Activated CD8-positive, alpha-beta T cell treated with anti-CD3 and anti-CD28 coated beads for 36 hours (primary cell): ENCODE data around the gene MKI67. TPM values are rescaled to one million over a fixed set of nuclear protein-coding genes. Genes with fewer than 3 reads are reported as not detected.

Experiments
- ATAC-seq: fragments of 200-7000 bp; cut with Tn5 transposase; one replicate; pipeline ENCODE4 v1.10.0; 2021; ENCODE audit warnings: mild to moderate bottlenecking, moderate library complexity
- CTCF ChIA-PET: fragments of 350-600 bp; sonication (Branson Sonifier 250); formaldehyde crosslinking; loops from one replicate; lab custom pipeline; 2021; ENCODE audit warnings: antibody characterized with exemption; lab: Charles Lee
- POLR2A ChIA-PET: fragments of 350-600 bp; sonication (Branson Sonifier 250); formaldehyde crosslinking; loops from one replicate; lab custom pipeline; 2021; ENCODE audit warnings: antibody characterized with exemption; lab: Charles Lee
- DNase-seq: peaks from one replicate; pipeline ENCODE4 v3.0.0-alpha.2; 2020
- H3K27ac Mint-ChIP-seq: one replicate; pipeline ENCODE4 v1.8.0; 2021; ENCODE audit warnings: mild to moderate bottlenecking, mixed read lengths
- H3K27me3 Mint-ChIP-seq: one replicate; pipeline ENCODE4 v1.8.0; 2021; ENCODE audit warnings: mixed read lengths
- H3K36me3 Mint-ChIP-seq: one replicate; pipeline ENCODE4 v1.8.0; 2021; ENCODE audit warnings: low read depth, mixed read lengths
- H3K4me1 Mint-ChIP-seq: one replicate; pipeline ENCODE4 v1.8.0; 2021; ENCODE audit warnings: low read depth, mixed read lengths
- H3K4me3 Mint-ChIP-seq: one replicate; pipeline ENCODE4 v1.8.0; 2021; ENCODE audit warnings: mild to moderate bottlenecking, moderate library complexity, mixed read lengths
- H3K9me3 Mint-ChIP-seq: one replicate; pipeline ENCODE4 v1.8.0; 2021; ENCODE audit warnings: mixed read lengths
- CTCF ChIP-seq: fragments of 200-600 bp; IDR thresholded peaks from one replicate; pipeline ENCODE4 v1.8.0; 2022; ENCODE audit warnings: antibody characterized with exemption, mild to moderate bottlenecking
- intact Hi-C: fragments of 100-400 bp; cut with micrococcal nuclease; formaldehyde crosslinking; loops from one replicate; pipeline ENCODE4 v1.10.0; 2022
- total RNA-seq, 2 experiments: library from RNA; stranded (reverse); gene quantifications; one replicate each; pipeline ENCODE4 v1.2.3, GENCODE V29; 2021

MKI67 gene
- total RNA-seq, 2 experiments from 2014 or later = 205 to 230 TPM

- Mint-ChIP-seq H3K27me3 (peaks cover under 1% of the 10 kb centered on the region), H3K4me3 (no peak overlapping the region), H3K36me3 (no peaks in the 10 kb centered on the region), H3K27ac (no peak overlapping the region), H3K4me1 (peaks cover 9% of the 10 kb centered on the region), H3K9me3 (no peaks in the 10 kb centered on the region)
- no peak for DNase-seq
- no peak for ATAC-seq
- intact Hi-C loops = loop anchor here (10.0 kb wide), 1 partner anchor 259 kb away; the partner anchor contains the start of gene PTPRE
- ChIA-PET POLR2A (no interaction called here), CTCF (interaction anchor here (0.6 to 5.3 kb wide), 3 partner anchors 13 to 285 kb away, joined by 3 to 31 read pairs (median 3); no protein-coding TSS in a partner anchor)
- no peak for TF ChIP-seq CTCF
Measured at GRCh38 chr10:128163701-128164100, 37.5 kb upstream of the MKI67 start.

- H3K4me3 Mint-ChIP-seq = no peak overlapping the region
- H3K9me3 Mint-ChIP-seq = no peaks in the 10 kb centered on the region
- POLR2A ChIA-PET = interaction anchor here (1.2 to 1.3 kb wide), 2 partner anchors 24 to 26 kb away, joined by 3 read pairs; no protein-coding TSS in a partner anchor
- no peaks in the 10 kb centered on the region for H3K27me3 Mint-ChIP-seq
- CTCF ChIA-PET = interaction anchor here (0.8 to 2.1 kb wide), 3 partner anchors 10 to 51 kb away, joined by 3 to 10 read pairs (median 8); no protein-coding TSS in a partner anchor
- ATAC-seq (no peak), DNase-seq (no peak)
- no peak overlapping the region for H3K27ac Mint-ChIP-seq
- TF ChIP-seq CTCF = no peak
- no peaks in the 10 kb centered on the region for H3K36me3 Mint-ChIP-seq
- H3K4me1 Mint-ChIP-seq = peaks cover 9% of the 10 kb centered on the region
- intact Hi-C loops = loop anchor here (10.0 kb wide), 1 partner anchor 256 kb away; the partner anchor contains the start of gene PTPRE
Measured at GRCh38 chr10:128161031-128161430, 34.8 kb upstream of the MKI67 start.

GRCh38 chr10:128160297-128160711 is 34.1 kb upstream of the MKI67 start:
- no peaks in the 10 kb centered on the region for H3K36me3 Mint-ChIP-seq
- H3K4me3 Mint-ChIP-seq = no peak overlapping the region
- no peak overlapping the region for H3K27ac Mint-ChIP-seq
- DNase-seq (no peak), ATAC-seq (peak; percentile 42)
- no peak for TF ChIP-seq CTCF
- POLR2A ChIA-PET = interaction anchor here (1.2 to 1.3 kb wide), 3 partner anchors 9 to 27 kb away, joined by 3 read pairs; no protein-coding TSS in a partner anchor
- no peaks in the 10 kb centered on the region for H3K9me3 Mint-ChIP-seq
- intact Hi-C loops = loop anchor here (10.0 kb wide), 1 partner anchor 256 kb away; the partner anchor contains the start of gene PTPRE
- CTCF ChIA-PET = interaction anchor here (1.2 to 2.1 kb wide), 2 partner anchors 10 to 51 kb away, joined by 8 to 10 read pairs; no protein-coding TSS in a partner anchor
- peaks cover 3% of the 10 kb centered on the region for H3K27me3 Mint-ChIP-seq
- H3K4me1 Mint-ChIP-seq = peaks cover 9% of the 10 kb centered on the region

DNA sequence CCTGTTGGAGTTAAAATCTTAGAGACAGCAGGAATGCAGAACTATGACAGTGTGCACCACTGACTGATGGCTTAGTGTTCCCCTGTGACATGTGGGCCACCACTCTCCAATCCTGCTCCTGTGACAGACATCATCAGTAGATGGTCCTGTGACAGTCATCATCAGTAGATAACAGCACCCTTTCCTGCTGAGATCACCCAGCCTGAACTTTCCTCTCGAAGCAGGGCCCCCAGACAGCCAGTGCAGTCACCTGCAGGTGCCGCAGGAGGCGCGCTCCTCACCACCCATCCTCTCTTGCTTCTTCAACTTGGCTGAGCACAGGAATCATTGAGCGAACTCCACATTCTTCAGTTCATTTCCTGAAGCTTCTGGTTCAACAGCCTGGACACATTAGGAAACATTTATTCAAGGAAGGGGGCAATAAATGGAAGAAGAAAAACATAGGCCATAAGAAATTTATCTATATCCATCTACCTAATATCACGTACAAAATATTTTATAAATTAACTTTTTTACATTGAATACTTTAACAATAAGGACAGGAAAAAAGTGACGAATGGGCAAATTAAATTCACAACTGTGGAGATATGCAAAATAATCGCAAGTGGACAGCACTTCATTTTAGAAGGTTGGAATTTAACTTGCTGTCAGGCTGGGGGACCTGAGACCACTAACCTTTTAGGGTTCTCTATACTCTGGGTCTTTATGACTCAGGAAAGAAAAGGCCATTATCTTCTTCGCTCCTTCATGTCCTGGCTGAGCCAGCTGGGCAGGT is 32.0 kb upstream of the MKI67 start:
- ATAC-seq (no peak), DNase-seq (no peak)
- intact Hi-C loops = no loop called here
- Mint-ChIP-seq H3K36me3 (no peaks in the 10 kb centered on the region), H3K9me3 (no peaks in the 10 kb centered on the region), H3K27ac (no peak overlapping the region), H3K4me1 (peaks cover 9% of the 10 kb centered on the region), H3K4me3 (no peak overlapping the region), H3K27me3 (peaks cover 3% of the 10 kb centered on the region)
- CTCF ChIA-PET = no interaction called here
- no peak for TF ChIP-seq CTCF
- POLR2A ChIA-PET = no interaction called here
